GM19023 (cell line): Measurements from ENCODE around the gene ZBTB11.
A peak's percentile ranks its signal among the peaks of the same experiment; 100 is the strongest.
"Not testable (repeated sequence)": the region's sequence is repeated elsewhere in the genome, so short reads cannot be mapped to it uniquely, and the experiment has no call there.

Experiments
- ATAC-seq: cut with Tn5 transposase; IDR thresholded peaks from one replicate; pipeline ENCODE4 v1.9.1; 2021; ENCODE audit warnings: mild to moderate bottlenecking, moderate library complexity; ENCODE audit not compliant: unreplicated experiment

Gene ZBTB11

GRCh38 chr3:101691685-101692671 is 15.0 kb upstream of the ZBTB11 start:
- not testable (repeated sequence) for ATAC-seq

- ATAC-seq = peak; percentile 37
Measured at GRCh38 chr3:101690972-101691371, 14.0 kb upstream of the ZBTB11 start.

GRCh38 chr3:101689286-101689685 is 12.4 kb upstream of the ZBTB11 start:
- ATAC-seq = no peak

GRCh38 chr3:101687142-101687931 is 10.4 kb upstream of the ZBTB11 start:
- no peak for ATAC-seq

- peak; percentile 4 for ATAC-seq
Measured at GRCh38 chr3:101685870-101686307, 9.0 kb upstream of the ZBTB11 start.

GRCh38 chr3:101685050-101685400 is 8.1 kb upstream of the ZBTB11 start:
- no peak for ATAC-seq

- ATAC-seq = no peak
Measured at GRCh38 chr3:101680466-101680865, 3.5 kb upstream of the ZBTB11 start.

GRCh38 chr3:101678837-101679236 is 1.9 kb upstream of the ZBTB11 start:
- ATAC-seq = not testable (repeated sequence)

- ATAC-seq = no peak
Measured at GRCh38 chr3:101677436-101678286, 729 bp upstream of the ZBTB11 start.

- ATAC-seq = peak; percentile 86
Measured at GRCh38 chr3:101676216-101676764, 642 bp downstream of the ZBTB11 start.

GRCh38 chr3:101675709-101676215 is 1.2 kb downstream of the ZBTB11 start:
- ATAC-seq = no peak

- ATAC-seq = no peak
Measured at GRCh38 chr3:101674518-101674917, 2.4 kb downstream of the ZBTB11 start.

- no peak for ATAC-seq
Measured at GRCh38 chr3:101673953-101674352, 3.0 kb downstream of the ZBTB11 start.

- ATAC-seq = no peak
Measured at GRCh38 chr3:101671014-101671413, 5.9 kb downstream of the ZBTB11 start.

GRCh38 chr3:101667844-101668243 is 9.1 kb downstream of the ZBTB11 start:
- ATAC-seq = no peak

GRCh38 chr3:101667331-101667730 is 9.6 kb downstream of the ZBTB11 start:
- ATAC-seq = no peak

- no peak for ATAC-seq
Measured at GRCh38 chr3:101665851-101666250, 11.1 kb downstream of the ZBTB11 start.

- no peak for ATAC-seq
Measured at GRCh38 chr3:101665357-101665756, 11.6 kb downstream of the ZBTB11 start.

GRCh38 chr3:101660714-101661113 is 16.2 kb downstream of the ZBTB11 start:
- ATAC-seq = no peak

GRCh38 chr3:101656651-101657050 is 20.3 kb downstream of the ZBTB11 start:
- ATAC-seq = no peak
